Right lobe of liver (tissue), 4 donors: ENCODE data around the gene GRB10.

Source experiments
- POLR2A ChIP-seq: fragments of 450-650 bp; IDR thresholded peaks from one replicate; pipeline ENCODE4 v1.6.1; 2017; ENCODE audit warnings: antibody characterized with exemption, mild to moderate bottlenecking
- TF ChIP-seq, protein P1 (sequence below), 4 donors: fragments of 200-600 bp in 3 of 4; fragments of 450-650 bp in 1 of 4; IDR thresholded peaks; one replicate each; pipeline versions ENCODE4 v1.5.1 to v1.8.0; 2016 to 2022; ENCODE audit warnings: antibody characterized with exemption in 4 of 4, mild to moderate bottlenecking in 2 of 4
- donor health status: DM: no; HTN: no; CAD: no.
- donor health status: DM: no; HTN: no; CAD: no.
- donor health status: DM: no; HTN: yes; CAD: no.

DNA sequence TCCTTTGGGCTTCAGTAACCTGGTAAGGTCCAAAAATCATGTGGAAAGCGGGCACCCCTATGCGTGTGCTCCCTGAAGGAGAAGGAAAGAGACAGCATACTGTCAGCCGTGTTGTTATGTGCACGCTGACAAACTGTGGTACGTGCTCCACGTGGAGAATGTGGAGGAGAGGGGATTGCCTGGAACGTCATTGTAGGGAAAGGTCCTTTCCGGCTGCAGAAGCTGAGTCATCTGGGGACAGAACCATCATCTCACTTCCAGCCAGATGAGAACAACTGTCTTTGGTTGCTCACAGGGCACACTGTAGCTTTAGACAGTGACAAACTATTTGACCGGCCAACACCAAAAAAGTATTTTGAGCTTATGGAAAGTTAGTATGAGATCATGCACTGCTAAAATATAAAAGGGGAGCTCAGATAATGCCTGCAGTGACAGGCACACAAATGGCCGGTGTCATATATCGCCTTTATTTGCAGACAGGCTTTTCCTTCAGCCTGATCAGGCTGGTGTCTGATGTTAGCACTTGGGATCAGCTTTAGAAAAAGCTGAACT is 38.8 kb upstream of the GRB10 start:
- TF ChIP-seq POLR2A = no peak
- TF ChIP-seq, protein P1, sequence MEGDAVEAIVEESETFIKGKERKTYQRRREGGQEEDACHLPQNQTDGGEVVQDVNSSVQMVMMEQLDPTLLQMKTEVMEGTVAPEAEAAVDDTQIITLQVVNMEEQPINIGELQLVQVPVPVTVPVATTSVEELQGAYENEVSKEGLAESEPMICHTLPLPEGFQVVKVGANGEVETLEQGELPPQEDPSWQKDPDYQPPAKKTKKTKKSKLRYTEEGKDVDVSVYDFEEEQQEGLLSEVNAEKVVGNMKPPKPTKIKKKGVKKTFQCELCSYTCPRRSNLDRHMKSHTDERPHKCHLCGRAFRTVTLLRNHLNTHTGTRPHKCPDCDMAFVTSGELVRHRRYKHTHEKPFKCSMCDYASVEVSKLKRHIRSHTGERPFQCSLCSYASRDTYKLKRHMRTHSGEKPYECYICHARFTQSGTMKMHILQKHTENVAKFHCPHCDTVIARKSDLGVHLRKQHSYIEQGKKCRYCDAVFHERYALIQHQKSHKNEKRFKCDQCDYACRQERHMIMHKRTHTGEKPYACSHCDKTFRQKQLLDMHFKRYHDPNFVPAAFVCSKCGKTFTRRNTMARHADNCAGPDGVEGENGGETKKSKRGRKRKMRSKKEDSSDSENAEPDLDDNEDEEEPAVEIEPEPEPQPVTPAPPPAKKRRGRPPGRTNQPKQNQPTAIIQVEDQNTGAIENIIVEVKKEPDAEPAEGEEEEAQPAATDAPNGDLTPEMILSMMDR (IDR thresholded peaks at IDR 0.05) = no peak
